Fibroblast of pulmonary artery (primary cell): ENCODE data around the gene FRG1.
"Not testable (repeated sequence)": the region's sequence is repeated elsewhere in the genome, so short reads cannot be mapped to it uniquely, and the experiment has no call there.

Source experiments
- DNase-seq: peaks from one replicate; pipeline ENCODE4 v3.0.0-alpha.2; 2010; ENCODE audit warnings: low read depth
- H3K4me3 ChIP-seq: replicated peaks from 2 replicates; pipeline ENCODE4 v1.5.1; 2011; ENCODE audit warnings: low read depth, mild to moderate bottlenecking, control low read depth, low read length, moderate library complexity
- CTCF ChIP-seq: IDR thresholded peaks from 2 replicates; pipeline ENCODE4 v1.5.1; 2011; ENCODE audit warnings: mild to moderate bottlenecking, control low read depth, low read length, inconsistent platforms; ENCODE audit errors: missing control alignments

The FRG1 gene

GRCh38 chr4:189940178-189941004 lies at the start of gene FRG1:
Gene FRG1 (plus strand): TSS chr4:189940872. CDS start chr4:189941010, 138 bp downstream.
- peak within 1 kb of the TSS; percentile 77 for H3K4me3 ChIP-seq
- TF ChIP-seq CTCF, result peak; percentile 90
- DNase-seq, result peak; percentile 96

- no peak for DNase-seq
- H3K4me3 ChIP-seq, result no peak overlapping the region
- no peak for TF ChIP-seq CTCF
Measured at GRCh38 chr4:189897667-189898066, 43.0 kb upstream of the FRG1 start.

- DNase-seq, H3K4me3 ChIP-seq: not testable (repeated sequence)
Measured at GRCh38 chr4:189899481-189900015, 41.1 kb upstream of the FRG1 start.

DNA sequence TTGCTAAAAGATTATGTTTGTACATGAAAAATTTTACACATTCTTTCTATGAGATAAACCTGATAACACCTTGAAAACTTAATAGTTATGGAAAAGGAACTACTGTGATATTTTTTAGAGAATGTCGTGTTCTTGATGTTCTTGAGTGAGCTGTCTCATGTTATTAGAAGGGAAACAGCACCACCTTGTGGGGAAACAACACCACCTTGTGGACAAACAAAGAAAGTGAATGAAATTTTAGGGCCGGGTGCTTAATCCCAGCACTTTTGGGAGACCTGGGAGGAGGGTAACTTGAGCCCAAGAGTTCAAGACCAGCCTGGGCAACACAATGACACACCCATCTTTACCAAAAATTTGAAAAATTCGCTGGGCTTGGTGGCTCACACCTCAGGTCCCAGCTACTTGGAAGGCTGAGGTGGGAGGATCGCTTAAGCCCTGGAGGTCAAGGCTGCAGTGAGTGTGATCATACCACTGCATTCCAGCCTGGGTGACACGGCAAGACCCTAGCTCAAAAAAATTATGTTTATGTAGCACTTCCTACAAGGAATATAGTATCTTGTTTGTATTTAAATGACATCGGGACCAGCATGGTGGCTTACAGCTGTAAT lies 36.1 kb upstream of the FRG1 start:
- H3K4me3 ChIP-seq, result not testable (repeated sequence)
- peak; percentile 79 for DNase-seq
- peak; percentile 63 for TF ChIP-seq CTCF

DNA sequence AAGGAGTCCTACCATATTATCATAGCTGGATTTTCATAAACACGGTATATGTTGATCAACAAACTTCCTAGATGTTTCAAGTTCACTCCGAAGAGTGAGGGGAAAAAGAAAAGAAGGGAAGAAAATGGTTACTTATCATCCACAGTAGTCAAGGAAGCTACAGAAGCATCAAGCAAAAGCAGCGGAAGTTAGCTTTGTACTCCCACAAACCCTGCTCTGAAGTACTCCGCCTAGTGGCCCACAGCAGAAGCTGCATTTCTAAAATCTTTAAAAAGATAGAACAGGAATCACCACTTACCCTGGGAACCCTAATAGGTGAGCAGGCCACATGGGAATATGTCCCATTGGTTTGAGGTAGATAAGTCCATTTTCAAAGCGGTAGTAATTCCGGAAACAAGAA lies 28.5 kb upstream of the FRG1 start:
- DNase-seq, result peak; percentile 2
- H3K4me3 ChIP-seq, result no peak overlapping the region
- TF ChIP-seq CTCF, result peak; percentile 52

DNA sequence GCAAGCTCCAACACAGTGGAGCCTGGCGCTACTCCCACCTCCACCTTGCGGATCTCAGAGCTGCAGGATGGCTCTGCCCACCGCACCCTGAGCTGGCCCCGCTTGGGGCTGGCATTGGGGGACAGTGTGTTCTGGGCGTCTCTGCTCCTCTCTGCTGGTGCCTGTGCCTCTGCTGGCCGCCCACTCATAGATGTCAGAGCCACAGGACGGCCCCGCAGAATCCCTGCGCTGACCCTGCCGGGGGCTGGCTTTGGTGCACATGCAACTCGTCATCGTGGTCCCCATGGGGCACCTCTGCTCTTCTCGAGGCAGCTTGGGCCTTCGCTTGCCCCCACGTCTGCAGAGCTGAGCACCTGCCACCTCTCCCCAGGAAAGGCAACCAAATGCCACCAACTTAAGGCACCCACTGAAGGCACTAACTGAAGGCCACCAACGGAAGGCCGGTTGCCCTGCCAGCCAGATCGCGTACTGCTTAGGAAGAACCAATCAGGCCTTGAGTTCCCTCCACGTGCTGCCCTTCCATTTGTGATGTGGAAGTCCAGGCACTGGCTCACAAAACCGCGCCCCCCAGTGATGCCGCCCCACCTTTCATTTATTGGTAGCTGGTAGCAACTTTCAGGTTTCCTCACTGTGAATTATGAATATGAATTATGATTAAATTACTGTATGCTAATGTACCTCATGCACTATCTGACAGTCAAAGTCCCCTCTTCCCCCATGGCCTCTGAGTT lies 23.3 kb upstream of the FRG1 start:
- no peak for TF ChIP-seq CTCF
- DNase-seq, result no peak
- no peak overlapping the region for H3K4me3 ChIP-seq

DNA sequence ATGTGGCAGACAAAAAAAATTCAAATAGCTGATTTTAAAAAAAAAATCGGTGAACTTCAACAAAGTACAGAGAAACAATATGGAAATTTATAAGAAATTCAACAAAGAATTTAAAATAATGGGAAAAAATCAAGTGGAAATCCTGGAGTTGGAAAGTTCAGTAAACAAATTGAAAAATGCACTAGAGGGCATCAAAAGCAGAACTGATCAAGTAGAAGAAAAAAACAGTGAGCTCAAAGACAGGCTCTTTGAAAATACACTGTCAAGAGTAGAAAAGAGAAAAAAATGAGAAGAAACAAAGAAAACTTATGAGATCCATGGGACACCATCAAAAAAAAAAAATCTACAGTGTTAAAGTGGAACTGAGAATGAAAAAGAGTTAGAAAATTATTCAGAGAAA lies 19.6 kb upstream of the FRG1 start:
- H3K4me3 ChIP-seq, result no peak overlapping the region
- DNase-seq, result no peak
- TF ChIP-seq CTCF, result no peak

- not testable (repeated sequence) for DNase-seq
Measured at GRCh38 chr4:189926742-189927141, 13.9 kb upstream of the FRG1 start.

More at GRCh38 chr4:189926742-189927141, 13.9 kb upstream of the FRG1 start:
- not testable (repeated sequence) for H3K4me3 ChIP-seq
